HL-60 (cell line): ENCODE measurements around the gene RAI1.

Experiments used
- DNase-seq, 2 experiments: peaks; one replicate each; pipeline ENCODE4 v3.0.0-alpha.2; 2010 to 2020; ENCODE audit warnings: low read depth in 1 of 2, low spot score in 1 of 2
- H3K27ac ChIP-seq: fragments of 250-450 bp; sonication (Bioruptor Pico); replicated peaks from 2 replicates; pipeline ENCODE4 v1.5.1; 2020; ENCODE audit warnings: mild to moderate bottlenecking, moderate library complexity
- H3K27me3 ChIP-seq: fragments of 250-450 bp; sonication (Bioruptor Pico); 2 replicates; pipeline ENCODE4 v1.5.1; 2021; ENCODE audit warnings: mild to moderate bottlenecking, moderate library complexity; ENCODE audit not compliant: insufficient read depth, poor library complexity, severe bottlenecking
- H3K4me3 ChIP-seq: replicated peaks from 2 replicates; pipeline ENCODE4 v1.5.1; 2011; ENCODE audit warnings: mild to moderate bottlenecking, control low read depth, low read length; ENCODE audit not compliant: insufficient read depth
- GABPA ChIP-seq: IDR thresholded peaks from 2 replicates; pipeline ENCODE4 v1.6.1; 2012; ENCODE audit warnings: low read depth
- POLR2AphosphoS5 ChIP-seq: IDR thresholded peaks from 2 replicates; pipeline ENCODE4 v1.6.1; 2012; ENCODE audit warnings: low read depth
- SPI1 ChIP-seq: IDR thresholded peaks from 2 replicates; pipeline ENCODE4 v1.6.1; 2012; ENCODE audit warnings: low read depth, mild to moderate bottlenecking, borderline replicate concordance
- TF ChIP-seq, protein P1 (sequence below): IDR thresholded peaks from 2 replicates; pipeline ENCODE4 v1.6.1; 2012; ENCODE audit warnings: low read depth; ENCODE audit not compliant: insufficient replicate concordance
- TF ChIP-seq, protein P2 (sequence below): IDR thresholded peaks from one replicate; pipeline ENCODE4 v1.5.1; 2011; ENCODE audit warnings: low read length, control low read depth, inconsistent platforms; ENCODE audit not compliant: insufficient read depth

RAI1 gene

DNA sequence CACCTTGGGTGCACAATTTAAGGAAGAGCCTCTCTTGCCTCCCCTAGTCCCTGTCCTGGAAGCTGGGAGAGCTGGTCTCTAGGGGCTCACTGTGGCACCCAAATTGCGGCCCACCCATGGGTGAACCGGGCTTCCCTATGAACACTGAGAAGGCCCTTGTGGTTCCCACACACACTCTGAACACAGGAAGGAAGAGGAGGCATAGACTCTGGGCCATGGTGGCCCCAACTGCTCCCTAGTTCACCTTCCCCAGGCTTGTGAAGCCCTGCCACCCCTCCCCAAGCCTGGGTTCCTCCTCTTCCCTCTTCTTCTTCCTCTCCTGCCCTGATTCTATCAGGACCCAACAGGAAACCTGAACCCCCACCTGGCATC is 145.1 kb downstream of the RAI1 start:
- Histone ChIP-seq H3K27ac (peak overlapping the region; percentile 14; the same call in 1 of the 2 replicates), H3K27me3 (no peaks in the 10 kb centered on the region), H3K4me3 (no peak overlapping the region)
- TF ChIP-seq, protein P1, sequence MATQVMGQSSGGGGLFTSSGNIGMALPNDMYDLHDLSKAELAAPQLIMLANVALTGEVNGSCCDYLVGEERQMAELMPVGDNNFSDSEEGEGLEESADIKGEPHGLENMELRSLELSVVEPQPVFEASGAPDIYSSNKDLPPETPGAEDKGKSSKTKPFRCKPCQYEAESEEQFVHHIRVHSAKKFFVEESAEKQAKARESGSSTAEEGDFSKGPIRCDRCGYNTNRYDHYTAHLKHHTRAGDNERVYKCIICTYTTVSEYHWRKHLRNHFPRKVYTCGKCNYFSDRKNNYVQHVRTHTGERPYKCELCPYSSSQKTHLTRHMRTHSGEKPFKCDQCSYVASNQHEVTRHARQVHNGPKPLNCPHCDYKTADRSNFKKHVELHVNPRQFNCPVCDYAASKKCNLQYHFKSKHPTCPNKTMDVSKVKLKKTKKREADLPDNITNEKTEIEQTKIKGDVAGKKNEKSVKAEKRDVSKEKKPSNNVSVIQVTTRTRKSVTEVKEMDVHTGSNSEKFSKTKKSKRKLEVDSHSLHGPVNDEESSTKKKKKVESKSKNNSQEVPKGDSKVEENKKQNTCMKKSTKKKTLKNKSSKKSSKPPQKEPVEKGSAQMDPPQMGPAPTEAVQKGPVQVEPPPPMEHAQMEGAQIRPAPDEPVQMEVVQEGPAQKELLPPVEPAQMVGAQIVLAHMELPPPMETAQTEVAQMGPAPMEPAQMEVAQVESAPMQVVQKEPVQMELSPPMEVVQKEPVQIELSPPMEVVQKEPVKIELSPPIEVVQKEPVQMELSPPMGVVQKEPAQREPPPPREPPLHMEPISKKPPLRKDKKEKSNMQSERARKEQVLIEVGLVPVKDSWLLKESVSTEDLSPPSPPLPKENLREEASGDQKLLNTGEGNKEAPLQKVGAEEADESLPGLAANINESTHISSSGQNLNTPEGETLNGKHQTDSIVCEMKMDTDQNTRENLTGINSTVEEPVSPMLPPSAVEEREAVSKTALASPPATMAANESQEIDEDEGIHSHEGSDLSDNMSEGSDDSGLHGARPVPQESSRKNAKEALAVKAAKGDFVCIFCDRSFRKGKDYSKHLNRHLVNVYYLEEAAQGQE = no peak
- no peak for TF ChIP-seq GABPA
- no peak for TF ChIP-seq POLR2AphosphoS5
- TF ChIP-seq, protein P2, sequence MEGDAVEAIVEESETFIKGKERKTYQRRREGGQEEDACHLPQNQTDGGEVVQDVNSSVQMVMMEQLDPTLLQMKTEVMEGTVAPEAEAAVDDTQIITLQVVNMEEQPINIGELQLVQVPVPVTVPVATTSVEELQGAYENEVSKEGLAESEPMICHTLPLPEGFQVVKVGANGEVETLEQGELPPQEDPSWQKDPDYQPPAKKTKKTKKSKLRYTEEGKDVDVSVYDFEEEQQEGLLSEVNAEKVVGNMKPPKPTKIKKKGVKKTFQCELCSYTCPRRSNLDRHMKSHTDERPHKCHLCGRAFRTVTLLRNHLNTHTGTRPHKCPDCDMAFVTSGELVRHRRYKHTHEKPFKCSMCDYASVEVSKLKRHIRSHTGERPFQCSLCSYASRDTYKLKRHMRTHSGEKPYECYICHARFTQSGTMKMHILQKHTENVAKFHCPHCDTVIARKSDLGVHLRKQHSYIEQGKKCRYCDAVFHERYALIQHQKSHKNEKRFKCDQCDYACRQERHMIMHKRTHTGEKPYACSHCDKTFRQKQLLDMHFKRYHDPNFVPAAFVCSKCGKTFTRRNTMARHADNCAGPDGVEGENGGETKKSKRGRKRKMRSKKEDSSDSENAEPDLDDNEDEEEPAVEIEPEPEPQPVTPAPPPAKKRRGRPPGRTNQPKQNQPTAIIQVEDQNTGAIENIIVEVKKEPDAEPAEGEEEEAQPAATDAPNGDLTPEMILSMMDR = no peak
- no peak for TF ChIP-seq SPI1
- DNase-seq = no peak

DNA sequence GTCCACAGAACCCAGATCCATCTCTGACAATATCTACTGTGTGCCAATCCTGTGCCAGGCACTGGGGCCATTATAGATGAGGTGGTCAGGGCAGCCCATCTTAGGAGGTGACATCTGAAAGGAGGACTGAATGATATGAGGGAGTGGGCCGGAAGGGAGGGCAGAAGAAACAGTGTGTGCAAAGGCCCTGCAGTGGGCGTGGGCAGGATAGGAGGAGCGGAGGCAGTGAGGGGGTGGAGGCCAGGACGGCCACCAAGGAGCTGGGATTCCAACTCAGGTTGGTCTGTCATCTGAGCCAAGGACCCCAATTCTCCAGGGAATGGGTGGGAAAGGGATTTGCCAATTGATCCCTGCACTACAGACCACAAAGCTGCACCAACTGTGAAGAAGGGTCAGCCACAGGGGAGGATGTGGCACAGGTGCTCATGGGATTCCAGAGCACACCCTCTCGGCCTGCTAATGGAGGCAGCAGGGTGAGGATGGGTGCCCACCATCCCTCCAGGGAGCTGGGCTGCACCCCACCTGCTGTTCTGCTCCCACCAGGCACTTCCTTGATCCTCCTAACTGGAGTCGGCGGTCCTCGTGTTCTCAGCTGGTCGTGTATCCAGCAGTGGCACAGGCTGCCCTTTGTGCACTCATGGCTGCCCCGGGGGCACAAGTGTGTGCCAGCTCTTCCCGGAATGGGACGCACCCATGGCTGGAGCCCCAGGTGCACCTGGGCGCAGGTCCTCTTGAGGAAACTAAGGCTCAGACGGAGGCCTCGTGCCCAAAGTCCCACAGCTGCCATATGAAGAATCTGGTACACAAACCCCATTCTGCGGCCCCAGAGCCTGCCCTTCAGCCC is 145.9 kb downstream of the RAI1 start:
- TF ChIP-seq, protein P1 = no peak
- no peak for TF ChIP-seq SPI1
- TF ChIP-seq, protein P2 = no peak
- no peak for TF ChIP-seq GABPA
- Histone ChIP-seq H3K27ac (no peak overlapping the region), H3K27me3 (no peaks in the 10 kb centered on the region), H3K4me3 (no peak overlapping the region)
- no peak for DNase-seq

DNA sequence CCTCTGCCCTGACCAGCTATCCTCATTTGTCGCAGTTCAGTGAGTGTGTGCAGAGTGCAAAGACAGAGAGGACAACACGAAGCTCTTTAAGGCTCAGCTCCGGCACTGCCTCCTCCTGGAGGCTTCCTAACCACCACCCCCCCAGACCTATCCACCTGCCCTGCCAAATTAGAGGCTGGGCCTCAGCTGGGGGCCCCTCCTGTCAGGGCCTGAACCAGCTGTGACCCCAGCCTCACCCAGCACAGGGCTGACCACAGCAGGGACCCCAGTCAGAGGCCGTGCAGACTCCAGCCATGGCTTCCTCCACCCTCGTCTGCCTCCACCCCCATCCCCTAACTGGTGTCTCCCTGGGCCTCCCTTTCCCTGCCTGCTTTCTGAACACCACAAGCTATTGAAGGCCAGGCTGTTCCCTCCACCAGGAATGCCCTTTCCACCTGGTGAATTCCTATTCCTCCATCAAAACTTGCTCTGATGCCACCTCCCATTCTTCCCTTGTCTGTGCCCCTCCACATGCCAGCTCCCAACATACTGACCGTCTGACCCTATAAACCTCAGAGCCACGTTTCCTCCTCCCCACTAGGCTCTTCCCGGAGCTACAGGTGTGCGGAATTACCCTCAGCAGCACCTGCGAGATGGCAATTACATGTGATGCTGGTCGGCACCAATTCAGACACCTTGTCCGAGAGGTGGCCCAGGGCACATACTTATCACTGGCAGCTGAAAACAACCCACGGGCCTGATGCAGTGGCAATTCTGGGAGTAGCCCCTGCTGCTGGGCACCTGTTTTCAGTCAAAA is 146.8 kb downstream of the RAI1 start:
- Histone ChIP-seq H3K27me3 (no peaks in the 10 kb centered on the region), H3K27ac (no peak overlapping the region)
- no peak for DNase-seq

More for the DNA sequence above, 146.8 kb downstream of the RAI1 start:
- TF ChIP-seq POLR2AphosphoS5 (no peak), GABPA (no peak), SPI1 (no peak)
- TF ChIP-seq, protein P2 = no peak
- TF ChIP-seq, protein P1 = no peak
- H3K4me3 ChIP-seq = no peak overlapping the region
